ENCODE data around the gene ODC1. TPM values are rescaled to one million over a fixed set of nuclear protein-coding genes. Genes with fewer than 3 reads are reported as not detected.

ODC1 gene
- total RNA-seq, 4 donors from 2014 or later, result 36.2 to 75.2 (median 43.2) TPM

DNA sequence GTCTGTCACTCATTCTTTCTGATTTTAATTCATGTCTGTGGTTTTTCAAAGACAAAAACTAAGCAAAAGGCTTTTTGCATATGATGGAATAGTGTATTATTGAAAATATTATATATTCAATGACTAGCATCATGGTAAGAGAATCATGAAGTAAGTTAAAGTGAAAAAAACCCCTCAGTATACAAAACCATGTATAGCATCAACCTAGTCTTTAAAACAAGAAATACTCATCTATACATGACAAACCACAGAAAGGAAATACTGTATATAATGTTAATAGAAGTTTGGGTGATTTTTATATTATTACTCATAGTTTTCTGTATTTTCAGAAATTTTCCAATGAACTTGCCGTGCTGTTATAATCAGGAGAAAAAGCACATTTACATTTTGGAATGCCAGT, 38.0 kb upstream of the ODC1 start:
- WGBS, 2 donors (ENCODE audit: low coverage in 1 of 2), result 40 to 52% methylated on average over 1 of the region's 1 CpG
- H3K4me1 ChIP-seq, result peaks cover 3 to 23% (median 16%) of the 10 kb centered on the region in 4 donors
- no peak overlapping the region for H3K27ac ChIP-seq
- no peak overlapping the region for H3K4me3 ChIP-seq
- no peaks in the 10 kb centered on the region for H3K9me3 ChIP-seq
- TF ChIP-seq, protein P1, sequence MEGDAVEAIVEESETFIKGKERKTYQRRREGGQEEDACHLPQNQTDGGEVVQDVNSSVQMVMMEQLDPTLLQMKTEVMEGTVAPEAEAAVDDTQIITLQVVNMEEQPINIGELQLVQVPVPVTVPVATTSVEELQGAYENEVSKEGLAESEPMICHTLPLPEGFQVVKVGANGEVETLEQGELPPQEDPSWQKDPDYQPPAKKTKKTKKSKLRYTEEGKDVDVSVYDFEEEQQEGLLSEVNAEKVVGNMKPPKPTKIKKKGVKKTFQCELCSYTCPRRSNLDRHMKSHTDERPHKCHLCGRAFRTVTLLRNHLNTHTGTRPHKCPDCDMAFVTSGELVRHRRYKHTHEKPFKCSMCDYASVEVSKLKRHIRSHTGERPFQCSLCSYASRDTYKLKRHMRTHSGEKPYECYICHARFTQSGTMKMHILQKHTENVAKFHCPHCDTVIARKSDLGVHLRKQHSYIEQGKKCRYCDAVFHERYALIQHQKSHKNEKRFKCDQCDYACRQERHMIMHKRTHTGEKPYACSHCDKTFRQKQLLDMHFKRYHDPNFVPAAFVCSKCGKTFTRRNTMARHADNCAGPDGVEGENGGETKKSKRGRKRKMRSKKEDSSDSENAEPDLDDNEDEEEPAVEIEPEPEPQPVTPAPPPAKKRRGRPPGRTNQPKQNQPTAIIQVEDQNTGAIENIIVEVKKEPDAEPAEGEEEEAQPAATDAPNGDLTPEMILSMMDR (IDR thresholded peaks at IDR 0.05), result no peak
- TF ChIP-seq POLR2A (IDR thresholded peaks at IDR 0.05), result no peak
- TF ChIP-seq POLR2AphosphoS5 (IDR thresholded peaks at IDR 0.05), result no peak
- TF ChIP-seq EP300 (IDR thresholded peaks at IDR 0.05; ENCODE audit: low read depth), result no peak
- intact Hi-C loops (cut with DNase I; ENCODE audit: low total_unique reads) (no loop called here), in situ Hi-C loops (cut with MboI; ENCODE audit: low pct_ligation_motif_present in 1 of 4, low pct_unique_long_range_greater_than_20kb in 1 of 4, low sequenced_read_pairs in 3 of 4) (no loop called here)
- DNase-seq, result no peak
- H3K27me3 ChIP-seq, result peaks cover 8% of the 10 kb centered on the region
- H3K36me3 ChIP-seq, result no peaks in the 10 kb centered on the region

DNA sequence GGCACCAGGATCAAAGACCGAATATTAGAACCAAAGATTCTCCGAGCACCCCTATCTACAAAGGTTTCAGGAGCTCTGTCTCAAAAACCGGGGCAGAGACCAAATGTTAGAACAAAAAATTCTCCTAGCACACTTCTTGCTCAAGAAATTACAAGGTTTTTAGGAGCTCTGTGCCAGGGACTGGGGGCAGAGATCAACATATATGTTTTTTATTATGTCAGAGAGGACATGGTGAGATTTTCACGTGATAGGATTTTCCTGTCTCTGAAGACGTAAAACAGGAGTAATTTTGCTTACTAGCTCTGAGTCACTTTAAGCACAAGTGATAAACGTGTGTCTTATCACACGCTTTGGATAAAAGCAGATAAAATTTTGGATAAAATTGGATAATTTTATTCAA, 34.8 kb upstream of the ODC1 start:
- no peak overlapping the region for H3K27ac ChIP-seq
- no peaks in the 10 kb centered on the region for H3K9me3 ChIP-seq
- DNase-seq, result no peak
- H3K4me3 ChIP-seq, result no peak overlapping the region
- peaks cover 0 to 13% (median 8%) of the 10 kb centered on the region in 4 donors for H3K4me1 ChIP-seq
- intact Hi-C loops (cut with DNase I; ENCODE audit: low total_unique reads), result no loop called here
- H3K36me3 ChIP-seq, result no peaks in the 10 kb centered on the region
- H3K27me3 ChIP-seq, result peaks cover 8% of the 10 kb centered on the region
- WGBS, 2 donors (ENCODE audit: low coverage in 1 of 2), result 70 to 71% methylated on average over 5 to 7 of the region's 7 CpGs
- in situ Hi-C loops (cut with MboI; ENCODE audit: low pct_ligation_motif_present in 1 of 4, low pct_unique_long_range_greater_than_20kb in 1 of 4, low sequenced_read_pairs in 3 of 4), result no loop called here
- TF ChIP-seq POLR2AphosphoS5 (IDR thresholded peaks at IDR 0.05) (no peak), POLR2A (IDR thresholded peaks at IDR 0.05) (no peak), EP300 (IDR thresholded peaks at IDR 0.05; ENCODE audit: low read depth) (no peak)
- TF ChIP-seq, protein P1 (IDR thresholded peaks at IDR 0.05), result no peak

DNA sequence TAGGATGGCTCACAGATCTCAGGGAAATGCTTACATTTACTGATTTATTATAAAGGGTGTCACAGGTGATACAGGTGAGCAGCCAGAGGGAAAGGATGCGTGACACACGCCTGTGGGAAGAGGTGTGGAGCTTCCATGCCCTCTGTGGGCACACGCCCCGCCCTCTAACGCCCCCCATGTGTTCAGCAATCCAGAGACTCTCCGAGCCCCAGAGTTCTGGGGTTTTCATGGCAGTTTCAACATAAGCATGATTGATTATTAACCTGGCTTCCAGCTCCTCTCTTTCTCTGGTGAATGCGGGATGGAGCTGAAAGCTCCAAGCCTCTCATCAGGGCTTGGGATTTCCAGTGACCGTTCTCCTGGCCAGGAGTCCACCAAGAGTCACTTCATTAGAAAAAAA, 34.3 kb upstream of the ODC1 start:
- 68% methylated on average over 8 of the region's 8 CpGs; no CpG with 5 or more reads in 1 of the 2 donors for WGBS, 2 donors (ENCODE audit: low coverage in 1 of 2)
- Histone ChIP-seq H3K27ac (no peak overlapping the region), H3K4me3 (no peak overlapping the region), H3K27me3 (peaks cover 8% of the 10 kb centered on the region), H3K36me3 (no peaks in the 10 kb centered on the region), H3K4me1 (peaks cover 0 to 13% (median 8%) of the 10 kb centered on the region in 4 donors), H3K9me3 (no peaks in the 10 kb centered on the region)
- TF ChIP-seq EP300 (IDR thresholded peaks at IDR 0.05; ENCODE audit: low read depth), result no peak
- TF ChIP-seq, protein P1 (IDR thresholded peaks at IDR 0.05), result no peak
- no peak for TF ChIP-seq POLR2A (IDR thresholded peaks at IDR 0.05)
- no peak for TF ChIP-seq POLR2AphosphoS5 (IDR thresholded peaks at IDR 0.05)
- in situ Hi-C loops (cut with MboI; ENCODE audit: low pct_ligation_motif_present in 1 of 4, low pct_unique_long_range_greater_than_20kb in 1 of 4, low sequenced_read_pairs in 3 of 4), result no loop called here
- no peak for DNase-seq
- intact Hi-C loops (cut with DNase I; ENCODE audit: low total_unique reads), result no loop called here

DNA sequence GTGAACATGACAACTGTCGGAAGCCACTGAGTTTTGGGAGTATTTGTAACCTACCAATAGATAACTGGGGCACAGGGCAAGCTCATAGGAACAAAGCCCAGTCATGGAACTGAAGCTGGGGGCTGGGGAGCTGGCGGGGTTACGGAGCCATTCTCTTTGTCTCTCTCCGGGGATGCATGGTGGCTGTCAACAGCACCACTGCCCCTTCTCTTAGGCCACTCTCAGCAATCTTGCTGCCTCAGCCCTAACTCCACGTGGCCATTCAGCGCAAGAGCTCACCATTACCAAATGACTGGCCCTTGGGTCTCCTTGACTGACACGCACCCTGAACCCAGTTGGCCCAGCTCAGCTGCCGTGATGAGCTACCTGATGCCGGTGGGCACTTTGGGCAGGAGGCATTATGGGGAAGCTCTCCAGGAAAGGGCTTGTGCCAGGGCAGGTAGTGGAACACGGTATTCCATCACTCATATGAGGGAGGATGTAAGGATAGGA, 33.6 kb upstream of the ODC1 start:
- 80 to 93% methylated on average over 1 to 10 of the region's 10 CpGs for WGBS, 2 donors (ENCODE audit: low coverage in 1 of 2)
- in situ Hi-C loops (cut with MboI; ENCODE audit: low pct_ligation_motif_present in 1 of 4, low pct_unique_long_range_greater_than_20kb in 1 of 4, low sequenced_read_pairs in 3 of 4) (no loop called here), intact Hi-C loops (cut with DNase I; ENCODE audit: low total_unique reads) (no loop called here)

More for the DNA sequence above, 33.6 kb upstream of the ODC1 start:
- Histone ChIP-seq H3K9me3 (no peaks in the 10 kb centered on the region), H3K36me3 (no peaks in the 10 kb centered on the region), H3K4me1 (peaks cover 0 to 7% (median 5%) of the 10 kb centered on the region in 4 donors), H3K27ac (no peak overlapping the region), H3K27me3 (peaks cover 8% of the 10 kb centered on the region), H3K4me3 (no peak overlapping the region)
- no peak for DNase-seq
- no peak for TF ChIP-seq POLR2AphosphoS5 (IDR thresholded peaks at IDR 0.05)
- no peak for TF ChIP-seq EP300 (IDR thresholded peaks at IDR 0.05; ENCODE audit: low read depth)
- TF ChIP-seq, protein P1 (IDR thresholded peaks at IDR 0.05), result no peak
- TF ChIP-seq POLR2A (IDR thresholded peaks at IDR 0.05), result no peak
